K562 (cell line): ENCODE results near the gene ZNF358. TPM values are rescaled to one million over a fixed set of nuclear protein-coding genes. Genes with fewer than 3 reads are reported as not detected.

Experiments used
- CCNT2 ChIP-seq: IDR thresholded peaks from 2 replicates; pipeline ENCODE4 v1.6.1; 2011; ENCODE audit warnings: borderline replicate concordance, low read depth, mild to moderate bottlenecking, moderate library complexity, mixed read lengths, low read length; ENCODE audit not compliant: insufficient read length; ENCODE audit errors: extremely low read depth
- MAZ ChIP-seq, 2 experiments: fragments of 450-650 bp in 1 of 2; sonication (generic) in 1 of 2; formaldehyde crosslinking; IDR thresholded peaks in 1 of 2; conservative IDR thresholded peaks in 1 of 2; 2 replicates each; pipeline versions ENCODE4 v1.4.0 to v1.5.0; 2020; ENCODE audit warnings: mild to moderate bottlenecking in 1 of 2, missing genetic modification reagents in 1 of 2
- RUNX1 ChIP-seq: sonication (generic); IDR thresholded peaks from 2 replicates; pipeline ENCODE4 v1.6.1; 2016; ENCODE audit warnings: antibody characterized with exemption, low read depth
- SAP30 ChIP-seq: fragments of 200-600 bp; sonication (generic); IDR thresholded peaks from 2 replicates; pipeline ENCODE4 v1.6.1; 2012; ENCODE audit warnings: borderline replicate concordance, low read depth, mild to moderate bottlenecking, moderate library complexity, low read length, control low read depth, inconsistent platforms; ENCODE audit not compliant: insufficient read depth, poor library complexity, severe bottlenecking
- SRSF7 ChIP-seq: fragments of 200-400 bp; formaldehyde crosslinking; optimal IDR thresholded peaks from 2 replicates; pipeline ENCODE3; 2017; ENCODE audit warnings: mild to moderate bottlenecking, low read depth, low read length
- TAF15 ChIP-seq: fragments of 200-400 bp; formaldehyde crosslinking; IDR thresholded peaks from 2 replicates; pipeline ENCODE4 v1.6.1; 2017; ENCODE audit warnings: mild to moderate bottlenecking, low read depth, low read length, moderate library complexity
- ZBTB7A ChIP-seq: IDR thresholded peaks from 2 replicates; pipeline ENCODE4 v1.6.1; 2011; ENCODE audit warnings: low read depth, mild to moderate bottlenecking, low read length, moderate library complexity, borderline replicate concordance; ENCODE audit not compliant: control insufficient read depth
- polyA plus RNA-seq, 8 experiments: library from polyadenylated mRNA; depleted of rRNA in 4 of 8; stranded (reverse) in 5 of 8; unstranded in 3 of 8; fragments of >200 nt; fragmentation: Nextera tagmentation in 2 of 8; fragmentation: Illumina TruSeq in 1 of 8; extraction: Ambion mirVana in 2 of 8; extraction: Trizol in 1 of 8; gene quantifications; 2 replicates each; pipeline versions ENCODE4 v1.2.1 to v1.2.3, GENCODE V29; 2011 to 2014; ENCODE audit warnings: inconsistent platforms in 1 of 8, missing spikeins in 1 of 8
- total RNA-seq, 7 experiments: library from RNA; depleted of rRNA in 6 of 7; stranded (reverse); fragments of >200 nt in 6 of 7; fragmentation: Illumina TruSeq in 2 of 7; extraction: Trizol in 2 of 7; gene quantifications; 2 replicates each; pipeline versions ENCODE4 v1.2.1 to v1.2.3, GENCODE V29; 2011 to 2021; ENCODE audit warnings: low replicate concordance in 1 of 7
- TF ChIP-seq, protein P1 (sequence below): sonication (generic); formaldehyde crosslinking; IDR thresholded peaks from 2 replicates; pipeline ENCODE4 v1.8.1; 2023; ENCODE audit warnings: mild to moderate bottlenecking, missing genetic modification reagents
- TF ChIP-seq, protein P2 (sequence below): sonication (generic); formaldehyde crosslinking; IDR thresholded peaks from 2 replicates; pipeline ENCODE4 v1.8.1; 2023; ENCODE audit warnings: mild to moderate bottlenecking, missing genetic modification reagents
- TF ChIP-seq, protein P3 (sequence below): sonication (generic); formaldehyde crosslinking; IDR thresholded peaks from 2 replicates; pipeline ENCODE4 v1.8.0; 2022; ENCODE audit warnings: mild to moderate bottlenecking, missing genetic modification reagents, borderline replicate concordance
- TF ChIP-seq, protein P4 (sequence below): fragments of 450-650 bp; formaldehyde crosslinking; IDR thresholded peaks from 2 replicates; pipeline ENCODE4 v1.4.0; 2020; ENCODE audit warnings: mild to moderate bottlenecking, moderate library complexity
- TF ChIP-seq, protein P5 (sequence below): fragments of 250-450 bp; sonication (Bioruptor Pico); IDR thresholded peaks from 2 replicates; pipeline ENCODE4 v1.5.0; 2022; ENCODE audit warnings: mild to moderate bottlenecking

Gene ZNF358
- total and polyA plus RNA-seq, 9 of the 15 experiments (the other 6 are each of a cell fraction or from before 2014, with no cell fraction given): 0.04 to 17.2 (median 4.9) TPM

DNA sequence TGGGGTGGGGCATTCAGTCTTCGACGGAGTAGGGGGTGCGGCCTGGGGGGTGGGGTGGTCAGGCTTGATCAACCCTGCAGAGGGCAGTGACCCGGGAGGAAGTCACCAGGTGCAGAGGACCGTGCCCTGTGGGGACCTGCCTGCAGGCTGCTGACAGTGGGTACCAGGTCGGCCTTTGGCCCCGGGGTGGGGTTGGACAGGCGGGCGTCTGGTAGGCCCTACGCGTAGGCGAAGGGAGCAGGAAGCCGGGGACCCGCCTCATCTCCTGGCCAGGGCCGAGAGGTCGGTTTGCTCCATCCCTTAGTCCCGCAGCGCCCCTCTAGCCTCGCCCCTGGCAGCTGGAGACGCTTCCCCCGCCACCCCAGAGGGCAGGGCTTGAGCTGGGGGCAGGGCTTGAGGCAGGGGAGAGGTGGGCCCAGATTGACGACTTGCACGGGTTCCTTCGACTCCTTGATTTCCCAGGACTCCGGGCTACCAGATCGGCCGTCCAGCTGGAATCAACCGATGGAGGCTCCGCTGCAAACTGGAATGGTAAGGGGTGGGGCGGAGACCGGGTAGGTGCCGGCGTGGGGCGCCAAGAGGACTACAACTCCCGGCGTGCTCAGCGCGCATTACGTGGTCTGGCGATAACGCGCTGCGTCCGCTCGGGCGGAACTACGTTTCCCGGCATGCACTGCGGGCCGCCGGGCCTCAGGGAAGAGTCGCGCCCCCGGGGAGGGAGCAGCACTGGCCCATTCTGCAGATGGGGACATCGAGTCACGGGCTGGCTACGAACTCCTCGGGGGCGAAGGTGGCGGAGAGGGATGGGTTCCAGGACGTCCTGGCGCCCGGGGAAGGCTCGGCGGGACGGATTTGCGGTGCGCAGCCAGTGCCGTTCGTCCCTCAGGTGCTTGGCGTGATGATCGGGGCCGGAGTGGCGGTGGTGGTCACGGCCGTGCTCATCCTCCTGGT is 19.4 kb downstream of the ZNF358 start, which contains the start of gene PNPLA6 (continued):
- TF ChIP-seq, protein P1, sequence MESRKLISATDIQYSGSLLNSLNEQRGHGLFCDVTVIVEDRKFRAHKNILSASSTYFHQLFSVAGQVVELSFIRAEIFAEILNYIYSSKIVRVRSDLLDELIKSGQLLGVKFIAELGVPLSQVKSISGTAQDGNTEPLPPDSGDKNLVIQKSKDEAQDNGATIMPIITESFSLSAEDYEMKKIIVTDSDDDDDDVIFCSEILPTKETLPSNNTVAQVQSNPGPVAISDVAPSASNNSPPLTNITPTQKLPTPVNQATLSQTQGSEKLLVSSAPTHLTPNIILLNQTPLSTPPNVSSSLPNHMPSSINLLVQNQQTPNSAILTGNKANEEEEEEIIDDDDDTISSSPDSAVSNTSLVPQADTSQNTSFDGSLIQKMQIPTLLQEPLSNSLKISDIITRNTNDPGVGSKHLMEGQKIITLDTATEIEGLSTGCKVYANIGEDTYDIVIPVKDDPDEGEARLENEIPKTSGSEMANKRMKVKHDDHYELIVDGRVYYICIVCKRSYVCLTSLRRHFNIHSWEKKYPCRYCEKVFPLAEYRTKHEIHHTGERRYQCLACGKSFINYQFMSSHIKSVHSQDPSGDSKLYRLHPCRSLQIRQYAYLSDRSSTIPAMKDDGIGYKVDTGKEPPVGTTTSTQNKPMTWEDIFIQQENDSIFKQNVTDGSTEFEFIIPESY: peak; percentile 81
- TF ChIP-seq, protein P2, sequence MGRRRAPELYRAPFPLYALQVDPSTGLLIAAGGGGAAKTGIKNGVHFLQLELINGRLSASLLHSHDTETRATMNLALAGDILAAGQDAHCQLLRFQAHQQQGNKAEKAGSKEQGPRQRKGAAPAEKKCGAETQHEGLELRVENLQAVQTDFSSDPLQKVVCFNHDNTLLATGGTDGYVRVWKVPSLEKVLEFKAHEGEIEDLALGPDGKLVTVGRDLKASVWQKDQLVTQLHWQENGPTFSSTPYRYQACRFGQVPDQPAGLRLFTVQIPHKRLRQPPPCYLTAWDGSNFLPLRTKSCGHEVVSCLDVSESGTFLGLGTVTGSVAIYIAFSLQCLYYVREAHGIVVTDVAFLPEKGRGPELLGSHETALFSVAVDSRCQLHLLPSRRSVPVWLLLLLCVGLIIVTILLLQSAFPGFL (CRISPR knock-in tag): no peak
- no peak for TF ChIP-seq RUNX1
- TF ChIP-seq, protein P3, sequence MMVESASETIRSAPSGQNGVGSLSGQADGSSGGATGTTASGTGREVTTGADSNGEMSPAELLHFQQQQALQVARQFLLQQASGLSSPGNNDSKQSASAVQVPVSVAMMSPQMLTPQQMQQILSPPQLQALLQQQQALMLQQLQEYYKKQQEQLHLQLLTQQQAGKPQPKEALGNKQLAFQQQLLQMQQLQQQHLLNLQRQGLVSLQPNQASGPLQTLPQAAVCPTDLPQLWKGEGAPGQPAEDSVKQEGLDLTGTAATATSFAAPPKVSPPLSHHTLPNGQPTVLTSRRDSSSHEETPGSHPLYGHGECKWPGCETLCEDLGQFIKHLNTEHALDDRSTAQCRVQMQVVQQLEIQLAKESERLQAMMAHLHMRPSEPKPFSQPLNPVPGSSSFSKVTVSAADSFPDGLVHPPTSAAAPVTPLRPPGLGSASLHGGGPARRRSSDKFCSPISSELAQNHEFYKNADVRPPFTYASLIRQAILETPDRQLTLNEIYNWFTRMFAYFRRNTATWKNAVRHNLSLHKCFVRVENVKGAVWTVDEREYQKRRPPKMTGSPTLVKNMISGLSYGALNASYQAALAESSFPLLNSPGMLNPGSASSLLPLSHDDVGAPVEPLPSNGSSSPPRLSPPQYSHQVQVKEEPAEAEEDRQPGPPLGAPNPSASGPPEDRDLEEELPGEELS (CRISPR knock-in tag): peak; percentile 96
- peak; percentile 98 for TF ChIP-seq MAZ (CRISPR knock-in tag; conservative IDR thresholded peaks at IDR 0.05 in 1 of 2, IDR thresholded peaks at IDR 0.05 in 1 of 2)
- peak; percentile 67 for TF ChIP-seq CCNT2
- TF ChIP-seq TAF15: no peak
- TF ChIP-seq, protein P4, sequence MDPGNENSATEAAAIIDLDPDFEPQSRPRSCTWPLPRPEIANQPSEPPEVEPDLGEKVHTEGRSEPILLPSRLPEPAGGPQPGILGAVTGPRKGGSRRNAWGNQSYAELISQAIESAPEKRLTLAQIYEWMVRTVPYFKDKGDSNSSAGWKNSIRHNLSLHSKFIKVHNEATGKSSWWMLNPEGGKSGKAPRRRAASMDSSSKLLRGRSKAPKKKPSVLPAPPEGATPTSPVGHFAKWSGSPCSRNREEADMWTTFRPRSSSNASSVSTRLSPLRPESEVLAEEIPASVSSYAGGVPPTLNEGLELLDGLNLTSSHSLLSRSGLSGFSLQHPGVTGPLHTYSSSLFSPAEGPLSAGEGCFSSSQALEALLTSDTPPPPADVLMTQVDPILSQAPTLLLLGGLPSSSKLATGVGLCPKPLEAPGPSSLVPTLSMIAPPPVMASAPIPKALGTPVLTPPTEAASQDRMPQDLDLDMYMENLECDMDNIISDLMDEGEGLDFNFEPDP: no peak
- peak; percentile 57 for TF ChIP-seq SAP30
- no peak for TF ChIP-seq SRSF7
- TF ChIP-seq, protein P5, sequence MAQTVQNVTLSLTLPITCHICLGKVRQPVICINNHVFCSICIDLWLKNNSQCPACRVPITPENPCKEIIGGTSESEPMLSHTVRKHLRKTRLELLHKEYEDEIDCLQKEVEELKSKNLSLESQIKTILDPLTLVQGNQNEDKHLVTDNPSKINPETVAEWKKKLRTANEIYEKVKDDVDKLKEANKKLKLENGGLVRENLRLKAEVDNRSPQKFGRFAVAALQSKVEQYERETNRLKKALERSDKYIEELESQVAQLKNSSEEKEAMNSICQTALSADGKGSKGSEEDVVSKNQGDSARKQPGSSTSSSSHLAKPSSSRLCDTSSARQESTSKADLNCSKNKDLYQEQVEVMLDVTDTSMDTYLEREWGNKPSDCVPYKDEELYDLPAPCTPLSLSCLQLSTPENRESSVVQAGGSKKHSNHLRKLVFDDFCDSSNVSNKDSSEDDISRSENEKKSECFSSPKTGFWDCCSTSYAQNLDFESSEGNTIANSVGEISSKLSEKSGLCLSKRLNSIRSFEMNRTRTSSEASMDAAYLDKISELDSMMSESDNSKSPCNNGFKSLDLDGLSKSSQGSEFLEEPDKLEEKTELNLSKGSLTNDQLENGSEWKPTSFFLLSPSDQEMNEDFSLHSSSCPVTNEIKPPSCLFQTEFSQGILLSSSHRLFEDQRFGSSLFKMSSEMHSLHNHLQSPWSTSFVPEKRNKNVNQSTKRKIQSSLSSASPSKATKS (CRISPR knock-in tag): no peak
- TF ChIP-seq ZBTB7A: peak; percentile 3; the same call in 1 of the 2 replicates
